ENCODE data around the gene ANKS1B.

ANKS1B gene

DNA sequence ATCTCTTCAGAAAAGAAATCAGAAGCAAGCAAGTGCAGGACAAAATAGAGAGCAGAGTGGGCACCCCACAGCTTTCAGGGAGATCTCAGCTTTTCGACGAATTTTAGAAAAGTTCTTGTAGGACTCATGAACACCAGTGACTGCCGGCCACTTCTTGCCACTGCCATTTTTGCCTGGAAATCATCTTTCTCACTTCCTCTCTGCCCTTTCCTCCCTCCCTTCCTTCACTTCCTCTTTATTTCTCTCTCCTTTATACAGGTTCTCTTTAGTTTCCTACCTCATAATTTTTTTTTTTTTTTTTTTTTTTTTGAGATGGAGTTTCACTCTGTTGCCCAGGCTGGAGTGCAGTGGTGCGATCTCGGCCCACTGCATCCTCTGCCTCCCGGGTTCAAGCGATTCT, 1154.1 kb downstream of the ANKS1B start:
- TF ChIP-seq, protein P1, sequence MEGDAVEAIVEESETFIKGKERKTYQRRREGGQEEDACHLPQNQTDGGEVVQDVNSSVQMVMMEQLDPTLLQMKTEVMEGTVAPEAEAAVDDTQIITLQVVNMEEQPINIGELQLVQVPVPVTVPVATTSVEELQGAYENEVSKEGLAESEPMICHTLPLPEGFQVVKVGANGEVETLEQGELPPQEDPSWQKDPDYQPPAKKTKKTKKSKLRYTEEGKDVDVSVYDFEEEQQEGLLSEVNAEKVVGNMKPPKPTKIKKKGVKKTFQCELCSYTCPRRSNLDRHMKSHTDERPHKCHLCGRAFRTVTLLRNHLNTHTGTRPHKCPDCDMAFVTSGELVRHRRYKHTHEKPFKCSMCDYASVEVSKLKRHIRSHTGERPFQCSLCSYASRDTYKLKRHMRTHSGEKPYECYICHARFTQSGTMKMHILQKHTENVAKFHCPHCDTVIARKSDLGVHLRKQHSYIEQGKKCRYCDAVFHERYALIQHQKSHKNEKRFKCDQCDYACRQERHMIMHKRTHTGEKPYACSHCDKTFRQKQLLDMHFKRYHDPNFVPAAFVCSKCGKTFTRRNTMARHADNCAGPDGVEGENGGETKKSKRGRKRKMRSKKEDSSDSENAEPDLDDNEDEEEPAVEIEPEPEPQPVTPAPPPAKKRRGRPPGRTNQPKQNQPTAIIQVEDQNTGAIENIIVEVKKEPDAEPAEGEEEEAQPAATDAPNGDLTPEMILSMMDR (IDR thresholded peaks at IDR 0.05; ENCODE audit: low read depth, low read length) = no peak
- DNase-seq (ENCODE audit: extremely low read depth, low read depth) = no peak

DNA sequence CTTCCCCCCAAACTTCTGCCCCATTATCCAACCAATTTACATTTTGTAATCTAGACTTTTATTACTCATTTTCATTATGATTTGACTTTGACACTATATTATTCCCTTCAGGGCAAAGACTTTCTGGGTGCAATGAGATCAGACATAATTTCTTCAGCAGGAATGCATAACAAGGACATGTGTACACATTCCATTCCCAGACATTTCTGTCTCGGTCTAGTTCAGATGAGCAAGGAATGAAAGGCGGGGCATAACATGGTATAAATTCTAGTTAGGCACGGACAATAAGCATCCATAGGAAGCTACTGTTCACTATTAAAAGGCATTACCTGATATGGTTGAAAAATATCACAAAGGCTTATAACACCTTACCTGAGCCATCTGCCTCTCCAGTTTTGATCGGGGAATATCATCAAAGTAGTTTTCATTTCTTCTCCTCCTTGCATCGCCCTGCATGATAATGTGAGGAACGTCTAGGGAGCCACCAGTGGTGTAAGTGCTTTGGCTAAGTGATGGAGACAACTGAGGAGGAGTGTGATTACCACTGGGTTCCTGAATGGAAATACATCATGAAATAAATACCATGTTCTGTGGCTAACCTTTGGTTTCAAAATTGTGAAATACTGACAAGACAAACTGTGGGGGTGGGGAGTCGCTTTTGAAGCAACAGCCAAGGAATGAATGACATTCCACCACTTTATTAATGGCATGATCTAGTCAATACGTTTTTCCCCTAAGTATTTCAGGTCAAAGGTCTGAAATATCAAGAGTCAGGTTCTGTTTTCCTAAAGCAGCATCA, 1155.7 kb downstream of the ANKS1B start:
- DNase-seq (ENCODE audit: extremely low read depth, low read depth) = no peak
- TF ChIP-seq, protein P1 (IDR thresholded peaks at IDR 0.05; ENCODE audit: low read depth, low read length) = no peak

DNA sequence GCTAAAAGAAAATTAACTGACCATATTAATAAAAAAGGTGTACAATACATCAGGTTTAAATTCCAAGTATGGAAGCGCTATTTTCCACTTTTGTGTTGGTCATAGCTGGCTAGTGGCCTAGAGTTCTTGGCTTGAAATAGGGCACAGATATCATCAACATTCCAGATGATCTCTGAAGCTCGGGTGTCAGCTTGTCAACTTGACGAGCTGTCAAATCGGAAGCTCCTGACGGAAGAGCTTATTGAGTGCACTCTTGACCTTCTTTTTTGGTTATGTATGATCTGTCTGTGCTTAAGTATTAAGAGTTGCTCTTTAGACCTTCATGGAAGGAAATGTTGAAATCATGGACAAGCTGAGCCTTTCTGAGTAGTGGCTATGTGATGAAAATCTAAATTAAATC, 1161.7 kb downstream of the ANKS1B start:
- DNase-seq (ENCODE audit: extremely low read depth, low read depth) = no peak
- TF ChIP-seq, protein P1 (IDR thresholded peaks at IDR 0.05; ENCODE audit: low read depth, low read length) = no peak

DNA sequence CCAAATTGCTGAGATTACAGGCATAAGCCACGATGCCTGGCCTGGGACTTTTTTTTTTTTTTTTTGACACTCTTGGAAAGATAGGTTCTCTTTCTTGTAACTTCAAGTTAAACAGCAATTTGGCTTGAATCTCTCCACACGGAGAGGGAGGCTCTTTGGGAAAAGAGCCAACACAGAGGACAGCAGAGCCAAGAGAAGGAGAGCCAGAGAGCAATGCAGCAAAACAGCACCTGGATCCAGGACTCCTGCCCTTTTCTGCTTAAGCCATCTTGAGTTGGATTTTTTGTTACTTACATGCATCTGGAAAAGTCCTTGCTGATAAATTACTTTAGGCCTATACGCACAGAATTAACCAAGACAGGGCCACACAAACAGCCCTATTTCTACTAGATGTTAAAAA, 1162.9 kb downstream of the ANKS1B start:
- no peak for DNase-seq (ENCODE audit: extremely low read depth, low read depth)
- TF ChIP-seq, protein P1 (IDR thresholded peaks at IDR 0.05; ENCODE audit: low read depth, low read length) = no peak

DNA sequence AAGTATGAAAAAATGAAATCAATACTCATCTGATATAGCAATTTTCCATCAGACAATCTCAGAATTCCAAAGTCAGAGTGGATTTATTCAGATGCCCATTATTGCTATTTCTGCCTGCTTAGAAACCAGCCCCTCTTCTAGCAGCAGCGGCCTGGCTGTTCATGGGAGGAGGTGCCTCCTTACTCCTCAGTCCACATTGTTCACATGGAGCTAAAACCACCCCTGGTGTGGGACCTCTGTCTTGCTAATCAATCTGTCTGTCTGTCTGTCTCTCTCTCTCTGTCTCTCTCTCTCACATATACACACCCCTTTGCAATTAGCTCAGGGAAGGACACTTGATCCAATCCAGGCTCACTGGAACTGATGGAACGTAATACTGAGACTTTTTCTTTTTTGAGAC, 1163.5 kb downstream of the ANKS1B start:
- DNase-seq (ENCODE audit: extremely low read depth, low read depth) = no peak
- TF ChIP-seq, protein P1 (IDR thresholded peaks at IDR 0.05; ENCODE audit: low read depth, low read length) = no peak

DNA sequence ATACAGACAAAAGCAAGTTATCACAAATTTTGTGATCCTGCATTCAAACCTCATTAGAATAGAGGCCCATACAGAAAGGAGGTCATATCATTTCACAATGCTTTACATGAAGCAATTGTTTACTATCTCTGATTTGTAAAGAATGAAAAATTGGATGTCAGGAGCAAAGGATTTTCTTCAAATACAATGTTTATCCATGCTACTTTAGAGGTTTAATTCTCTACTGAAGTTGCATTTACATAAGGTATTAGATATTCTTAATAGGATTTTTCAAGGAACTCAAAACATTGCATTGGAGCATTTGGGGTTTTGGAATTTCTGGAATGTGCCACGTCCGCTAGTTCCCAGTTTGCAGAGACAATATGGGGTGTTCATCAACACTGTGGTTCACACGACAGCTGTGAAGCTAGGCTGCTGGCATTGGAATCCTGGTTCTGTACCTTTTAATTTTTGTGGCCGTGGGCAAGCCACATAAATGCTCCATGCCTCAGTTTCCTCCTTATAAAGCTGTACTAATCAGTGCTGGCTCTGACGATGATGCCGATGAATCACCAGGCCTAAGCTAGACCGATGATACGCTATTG, 1164.8 kb downstream of the ANKS1B start:
- TF ChIP-seq, protein P1 (IDR thresholded peaks at IDR 0.05; ENCODE audit: low read depth, low read length) = no peak
- no peak for DNase-seq (ENCODE audit: extremely low read depth, low read depth)

DNA sequence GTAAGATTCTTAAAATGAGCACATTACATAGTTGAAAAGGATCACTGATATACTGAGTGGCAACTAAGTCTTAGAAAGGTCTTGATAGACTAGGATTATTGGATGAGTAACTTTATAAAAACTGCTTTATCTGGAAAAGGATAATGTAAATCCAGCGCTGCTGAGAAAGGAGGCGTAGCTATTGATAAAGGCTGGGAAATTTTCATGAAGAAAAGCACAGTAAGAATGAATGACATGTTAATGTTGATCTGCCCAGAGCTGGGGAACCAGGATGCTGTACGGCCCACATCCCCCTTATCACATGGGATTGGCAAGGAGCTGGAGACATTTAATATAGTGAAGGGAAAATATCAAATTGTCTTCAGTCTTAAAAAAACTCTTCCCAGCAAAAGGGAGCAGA, 1165.7 kb downstream of the ANKS1B start:
- TF ChIP-seq, protein P1 (IDR thresholded peaks at IDR 0.05; ENCODE audit: low read depth, low read length) = no peak
- DNase-seq (ENCODE audit: extremely low read depth, low read depth) = no peak

Measured in AG09319 (cell line).